ENCODE measurements around the gene PDZD2. TPM values are rescaled to one million over a fixed set of nuclear protein-coding genes. Genes with fewer than 3 reads are reported as not detected.

PDZD2 gene
- total and polyA plus RNA-seq, 11 donors: 28.3 to 116 (median 80.6) TPM

DNA sequence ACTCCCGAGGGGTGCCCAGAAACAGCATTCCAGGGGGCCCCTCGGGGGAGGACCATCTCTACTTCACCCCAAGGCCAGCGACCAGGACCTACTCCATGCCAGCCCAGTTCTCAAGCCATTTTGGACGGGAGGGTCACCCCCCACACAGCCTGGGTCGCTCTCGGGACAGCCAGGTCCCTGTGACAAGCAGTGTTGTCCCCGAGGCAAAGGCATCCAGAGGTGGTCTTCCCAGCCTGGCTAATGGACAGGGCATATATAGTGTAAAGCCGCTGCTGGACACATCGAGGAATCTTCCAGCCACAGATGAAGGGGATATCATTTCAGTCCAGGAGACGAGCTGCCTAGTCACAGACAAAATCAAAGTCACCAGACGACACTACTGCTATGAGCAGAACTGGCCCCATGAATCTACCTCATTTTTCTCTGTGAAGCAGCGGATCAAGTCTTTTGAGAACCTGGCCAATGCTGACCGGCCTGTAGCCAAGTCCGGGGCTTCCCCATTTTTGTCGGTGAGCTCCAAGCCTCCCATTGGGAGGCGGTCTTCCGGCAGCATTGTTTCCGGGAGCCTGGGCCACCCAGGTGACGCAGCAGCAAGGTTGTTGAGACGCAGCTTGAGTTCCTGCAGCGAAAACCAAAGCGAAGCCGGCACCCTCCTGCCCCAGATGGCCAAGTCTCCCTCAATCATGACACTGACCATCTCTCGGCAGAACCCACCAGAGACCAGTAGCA, 451.3 kb downstream of the PDZD2 start:
- Histone ChIP-seq H3K27ac (no peak overlapping the region), H3K27me3 (no peaks in the 10 kb centered on the region), H3K36me3 (peaks cover 0 to 93% (median 50%) of the 10 kb centered on the region in 9 donors), H3K4me1 (peaks cover 0 to 12% (median 4%) of the 10 kb centered on the region in 12 donors), H3K9me3 (no peaks in the 10 kb centered on the region), H3K4me3 (no peak overlapping the region)
- 82 to 91% (median 87%) methylated on average over 15 to 24 of the region's 24 CpGs for WGBS, 4 donors
- intact Hi-C loops (cut with DNase I): loop anchor here in 9 of 10 donors (5.0 to 10.0 kb wide), 3 partner anchors 263 to 508 kb away; no protein-coding TSS in a partner anchor
- no peak for DNase-seq
- TF ChIP-seq, protein P1, sequence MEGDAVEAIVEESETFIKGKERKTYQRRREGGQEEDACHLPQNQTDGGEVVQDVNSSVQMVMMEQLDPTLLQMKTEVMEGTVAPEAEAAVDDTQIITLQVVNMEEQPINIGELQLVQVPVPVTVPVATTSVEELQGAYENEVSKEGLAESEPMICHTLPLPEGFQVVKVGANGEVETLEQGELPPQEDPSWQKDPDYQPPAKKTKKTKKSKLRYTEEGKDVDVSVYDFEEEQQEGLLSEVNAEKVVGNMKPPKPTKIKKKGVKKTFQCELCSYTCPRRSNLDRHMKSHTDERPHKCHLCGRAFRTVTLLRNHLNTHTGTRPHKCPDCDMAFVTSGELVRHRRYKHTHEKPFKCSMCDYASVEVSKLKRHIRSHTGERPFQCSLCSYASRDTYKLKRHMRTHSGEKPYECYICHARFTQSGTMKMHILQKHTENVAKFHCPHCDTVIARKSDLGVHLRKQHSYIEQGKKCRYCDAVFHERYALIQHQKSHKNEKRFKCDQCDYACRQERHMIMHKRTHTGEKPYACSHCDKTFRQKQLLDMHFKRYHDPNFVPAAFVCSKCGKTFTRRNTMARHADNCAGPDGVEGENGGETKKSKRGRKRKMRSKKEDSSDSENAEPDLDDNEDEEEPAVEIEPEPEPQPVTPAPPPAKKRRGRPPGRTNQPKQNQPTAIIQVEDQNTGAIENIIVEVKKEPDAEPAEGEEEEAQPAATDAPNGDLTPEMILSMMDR (IDR thresholded peaks at IDR 0.05): no peak
- no peak for TF ChIP-seq POLR2A (IDR thresholded peaks at IDR 0.05)
- no peak for ATAC-seq

DNA sequence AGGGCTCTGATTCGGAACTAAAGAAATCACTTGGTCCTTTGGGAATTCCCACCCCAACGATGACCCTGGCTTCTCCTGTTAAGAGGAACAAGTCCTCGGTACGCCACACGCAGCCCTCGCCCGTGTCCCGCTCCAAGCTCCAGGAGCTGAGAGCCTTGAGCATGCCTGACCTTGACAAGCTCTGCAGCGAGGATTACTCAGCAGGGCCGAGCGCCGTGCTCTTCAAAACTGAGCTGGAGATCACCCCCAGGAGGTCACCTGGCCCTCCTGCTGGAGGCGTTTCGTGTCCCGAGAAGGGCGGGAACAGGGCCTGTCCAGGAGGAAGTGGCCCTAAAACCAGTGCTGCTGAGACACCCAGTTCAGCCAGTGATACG, 451.8 kb downstream of the PDZD2 start:
- 90 to 92% (median 90%) methylated on average over 10 to 17 of the region's 17 CpGs for WGBS, 4 donors
- Histone ChIP-seq H3K4me3 (no peak overlapping the region), H3K9me3 (no peaks in the 10 kb centered on the region), H3K27me3 (no peaks in the 10 kb centered on the region), H3K27ac (no peak overlapping the region), H3K4me1 (peaks cover 0 to 16% (median 7%) of the 10 kb centered on the region in 12 donors), H3K36me3 (peaks cover 0 to 87% (median 48%) of the 10 kb centered on the region in 9 donors)
- TF ChIP-seq, protein P1 (IDR thresholded peaks at IDR 0.05): no peak
- TF ChIP-seq POLR2A (IDR thresholded peaks at IDR 0.05): no peak
- ATAC-seq (no peak), DNase-seq (no peak)
- intact Hi-C loops (cut with DNase I): loop anchor here in 9 of 10 donors (5.0 to 10.0 kb wide), 3 partner anchors 263 to 508 kb away; no protein-coding TSS in a partner anchor

DNA sequence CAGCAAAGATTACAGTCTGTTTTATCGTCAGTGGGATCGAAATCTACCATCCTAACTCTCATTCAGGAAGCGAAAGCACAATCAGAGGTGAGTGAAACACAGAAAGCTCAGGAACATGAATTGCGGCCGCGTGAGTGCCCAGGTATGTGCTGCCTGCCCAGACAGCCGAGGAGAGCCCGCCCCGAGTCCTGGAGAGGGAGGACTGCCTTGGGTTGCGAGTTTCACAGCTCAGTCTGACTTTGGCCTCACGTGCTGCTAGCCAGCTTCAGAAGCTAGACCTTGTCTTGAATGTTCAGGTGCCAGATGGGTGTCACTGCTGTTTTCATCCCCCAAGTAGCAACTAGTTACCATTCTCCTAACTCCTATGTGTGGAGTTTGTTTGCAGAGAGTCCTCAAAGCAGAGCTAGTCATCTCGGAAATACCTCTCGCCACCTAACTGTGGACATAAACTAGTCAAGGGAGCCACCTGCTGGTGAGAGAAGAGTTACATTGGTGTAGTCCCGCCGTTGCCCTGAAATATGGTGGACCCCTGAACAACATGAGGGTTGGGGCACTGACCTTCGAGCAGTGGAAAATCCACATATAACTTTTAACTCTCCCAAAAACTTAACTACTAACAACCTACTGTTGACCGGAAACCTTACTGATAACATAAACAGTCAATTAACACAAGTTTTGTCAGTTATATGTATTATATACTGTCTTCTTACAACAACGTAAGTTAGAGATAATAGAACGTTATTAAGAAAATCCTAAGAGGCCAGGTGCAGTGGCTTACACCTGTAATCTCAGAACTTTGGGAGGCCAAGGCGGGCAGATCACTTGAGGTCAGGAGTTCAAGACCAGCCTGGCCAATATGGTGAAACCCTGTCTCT, 454.2 kb downstream of the PDZD2 start:
- DNase-seq (peak in 4 of 5 donors; percentile 55 to 66 (median 60)), ATAC-seq (peak; percentile 59 to 82 (median 79))
- Histone ChIP-seq H3K4me3 (no peak overlapping the region), H3K9me3 (no peaks in the 10 kb centered on the region), H3K4me1 (peaks cover 0 to 26% (median 11%) of the 10 kb centered on the region in 12 donors), H3K27ac (no peak overlapping the region), H3K36me3 (peaks cover 0 to 83% (median 45%) of the 10 kb centered on the region in 9 donors), H3K27me3 (no peaks in the 10 kb centered on the region)
- intact Hi-C loops (cut with DNase I): loop anchor here (1.0 to 10.0 kb wide), 5 partner anchors 266 to 511 kb away; no protein-coding TSS in a partner anchor
- WGBS, 4 donors: 57 to 67% (median 63%) methylated on average over 20 of the region's 20 CpGs
- TF ChIP-seq, protein P1 (IDR thresholded peaks at IDR 0.05): peak; percentile 53 to 80 (median 74)
- no peak for TF ChIP-seq POLR2A (IDR thresholded peaks at IDR 0.05)

All from heart left ventricle (tissue), 16 donors.